ENCODE measurements around the gene LETM1.

LETM1 gene

GRCh38 chr4:1890979-1891570, 35.1 kb upstream of the LETM1 start:
- no peak for TF ChIP-seq FOXP2 (optimal IDR thresholded peaks at IDR 0.05; ENCODE audit: borderline replicate concordance, extremely low read depth, extremely low read length, insufficient read depth)
- no peak for TF ChIP-seq TAF1 (IDR thresholded peaks at IDR 0.05; ENCODE audit: borderline replicate concordance, insufficient read depth, low read length)
- TF ChIP-seq POLR2AphosphoS5 (IDR thresholded peaks at IDR 0.05; ENCODE audit: low read depth, low read length): no peak
- TF ChIP-seq REST (IDR thresholded peaks at IDR 0.05; ENCODE audit: insufficient read depth in 1 of 2, low read depth in 2 of 2, low read length in 2 of 2): no peak
- no peak for TF ChIP-seq SIN3A (IDR thresholded peaks at IDR 0.05; ENCODE audit: borderline replicate concordance, insufficient read depth, low read length)

GRCh38 chr4:1887052-1887451, 31.1 kb upstream of the LETM1 start:
- TF ChIP-seq FOXP2 (optimal IDR thresholded peaks at IDR 0.05; ENCODE audit: borderline replicate concordance, extremely low read depth, extremely low read length, insufficient read depth) (no peak), SIN3A (IDR thresholded peaks at IDR 0.05; ENCODE audit: borderline replicate concordance, insufficient read depth, low read length) (no peak), REST (IDR thresholded peaks at IDR 0.05; ENCODE audit: insufficient read depth in 1 of 2, low read depth in 2 of 2, low read length in 2 of 2) (no peak), TAF1 (IDR thresholded peaks at IDR 0.05; ENCODE audit: borderline replicate concordance, insufficient read depth, low read length) (no peak), POLR2AphosphoS5 (IDR thresholded peaks at IDR 0.05; ENCODE audit: low read depth, low read length) (no peak)

- TF ChIP-seq SIN3A (IDR thresholded peaks at IDR 0.05; ENCODE audit: borderline replicate concordance, insufficient read depth, low read length) (no peak), TAF1 (IDR thresholded peaks at IDR 0.05; ENCODE audit: borderline replicate concordance, insufficient read depth, low read length) (no peak), FOXP2 (optimal IDR thresholded peaks at IDR 0.05; ENCODE audit: borderline replicate concordance, extremely low read depth, extremely low read length, insufficient read depth) (no peak), POLR2AphosphoS5 (IDR thresholded peaks at IDR 0.05; ENCODE audit: low read depth, low read length) (no peak), REST (IDR thresholded peaks at IDR 0.05; ENCODE audit: insufficient read depth in 1 of 2, low read depth in 2 of 2, low read length in 2 of 2) (no peak)
Observed at GRCh38 chr4:1885414-1885813, 29.5 kb upstream of the LETM1 start.

GRCh38 chr4:1883583-1883982, 27.6 kb upstream of the LETM1 start:
- TF ChIP-seq FOXP2 (optimal IDR thresholded peaks at IDR 0.05; ENCODE audit: borderline replicate concordance, extremely low read depth, extremely low read length, insufficient read depth): no peak
- no peak for TF ChIP-seq REST (IDR thresholded peaks at IDR 0.05; ENCODE audit: insufficient read depth in 1 of 2, low read depth in 2 of 2, low read length in 2 of 2)
- TF ChIP-seq SIN3A (IDR thresholded peaks at IDR 0.05; ENCODE audit: borderline replicate concordance, insufficient read depth, low read length): no peak
- TF ChIP-seq POLR2AphosphoS5 (IDR thresholded peaks at IDR 0.05; ENCODE audit: low read depth, low read length): no peak
- TF ChIP-seq TAF1 (IDR thresholded peaks at IDR 0.05; ENCODE audit: borderline replicate concordance, insufficient read depth, low read length): no peak

Measured in PFSK-1 (cell line).